ENCODE data around the gene CCDC179. TPM values are rescaled to one million over a fixed set of nuclear protein-coding genes. Genes with fewer than 3 reads are reported as not detected.

CCDC179 gene
- total RNA-seq, 1 experiment from 2014 or later, result not detected

DNA sequence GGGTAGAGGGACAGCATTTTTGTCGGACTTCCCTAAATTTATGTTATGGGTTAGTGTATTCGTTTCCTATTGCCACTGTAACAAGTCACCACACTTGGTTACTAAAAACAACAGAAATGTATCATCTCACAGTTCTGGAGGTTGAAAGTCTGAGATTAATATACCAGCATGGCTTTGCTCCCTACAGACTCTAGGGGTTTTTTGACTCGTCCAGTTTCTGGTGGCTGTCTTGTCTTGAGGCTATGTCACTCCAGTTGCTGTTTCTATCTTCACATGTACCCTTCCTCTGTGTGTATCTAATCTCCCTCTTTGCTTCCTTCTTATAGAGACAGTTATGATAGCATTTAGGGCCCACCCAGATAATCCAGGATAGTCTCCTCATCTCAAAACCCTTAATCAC lies 9.1 kb upstream of the CCDC179 start:
- no peaks in the 10 kb centered on the region for H3K9me3 ChIP-seq (ENCODE audit: control insufficient read depth, insufficient read depth, low read depth, low read length)
- no peaks in the 10 kb centered on the region for H3K4me1 ChIP-seq (ENCODE audit: control insufficient read depth, insufficient read depth, low read length)
- POLR2A ChIA-PET, result no interaction called here
- no peaks in the 10 kb centered on the region for H3K36me3 ChIP-seq (ENCODE audit: control insufficient read depth, insufficient read depth, low read length)
- no TSS peak for BruUV-seq (replicated peaks)
- CTCF ChIA-PET, result no interaction called here
- no peak overlapping the region for H3K27ac ChIP-seq (ENCODE audit: low read length)
- H3K4me3 ChIP-seq (ENCODE audit: low read depth in 2 of 2, low read length in 2 of 2), result no peak overlapping the region
- intact Hi-C loops (cut with micrococcal nuclease; ENCODE audit: unreplicated experiment), result no loop called here
- TF ChIP-seq POLR2AphosphoS5 (IDR thresholded peaks at IDR 0.05; ENCODE audit: low read depth, low read length) (no peak), REST (IDR thresholded peaks at IDR 0.05; ENCODE audit: insufficient read depth in 1 of 2, low read depth in 2 of 2, low read length in 1 of 2) (no peak), CTCF (IDR thresholded peaks at IDR 0.05) (no peak), SIN3A (IDR thresholded peaks at IDR 0.05; ENCODE audit: borderline replicate concordance, insufficient read depth, low read depth, low read length) (no peak), TCF7L2 (IDR thresholded peaks at IDR 0.05; ENCODE audit: low read depth, low read length) (no peak)
- ATAC-seq, result no peak
- in situ Hi-C loops (cut with HindIII; ENCODE audit: low pct_unique_long_range_greater_than_20kb, low sequenced_read_pairs), result no loop called here
- no peak for DNase-seq (ENCODE audit: low read depth, low spot score)
- no peaks in the 10 kb centered on the region for H3K27me3 ChIP-seq (ENCODE audit: control insufficient read depth, insufficient read depth, low read length)

DNA sequence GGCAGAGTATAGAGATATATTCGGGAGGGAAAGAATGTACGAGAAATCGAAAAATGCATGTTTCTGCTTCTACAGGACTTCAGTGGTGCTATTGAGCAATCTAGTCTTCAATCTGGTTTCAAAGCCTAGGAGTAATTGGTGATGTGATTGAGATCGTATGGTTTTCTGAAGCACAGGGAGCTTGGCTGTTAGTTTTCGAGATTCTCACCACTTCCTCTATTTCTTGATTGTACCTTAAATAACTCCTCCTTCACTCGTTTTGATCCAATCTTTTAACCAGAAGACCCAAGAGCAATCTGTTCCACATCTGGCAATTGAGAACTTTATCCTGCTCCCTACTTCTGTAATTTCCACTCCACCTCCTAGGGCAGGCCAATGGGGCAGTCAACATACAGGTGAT lies 518 bp downstream of the CCDC179 start:
- Histone ChIP-seq H3K9me3 (ENCODE audit: control insufficient read depth, insufficient read depth, low read depth, low read length) (no peaks in the 10 kb centered on the region), H3K36me3 (ENCODE audit: control insufficient read depth, insufficient read depth, low read length) (no peaks in the 10 kb centered on the region), H3K4me1 (ENCODE audit: control insufficient read depth, insufficient read depth, low read length) (no peaks in the 10 kb centered on the region), H3K4me3 (ENCODE audit: low read depth in 2 of 2, low read length in 2 of 2) (no peak overlapping the region), H3K27ac (ENCODE audit: low read length) (no peak overlapping the region), H3K27me3 (ENCODE audit: control insufficient read depth, insufficient read depth, low read length) (no peaks in the 10 kb centered on the region)
- no peak for TF ChIP-seq SIN3A (IDR thresholded peaks at IDR 0.05; ENCODE audit: borderline replicate concordance, insufficient read depth, low read depth, low read length)
- no peak for TF ChIP-seq TCF7L2 (IDR thresholded peaks at IDR 0.05; ENCODE audit: low read depth, low read length)
- no peak for TF ChIP-seq CTCF (IDR thresholded peaks at IDR 0.05)
- TF ChIP-seq POLR2AphosphoS5 (IDR thresholded peaks at IDR 0.05; ENCODE audit: low read depth, low read length), result no peak
- no peak for TF ChIP-seq REST (IDR thresholded peaks at IDR 0.05; ENCODE audit: insufficient read depth in 1 of 2, low read depth in 2 of 2, low read length in 1 of 2)
- intact Hi-C loops (cut with micrococcal nuclease; ENCODE audit: unreplicated experiment) (no loop called here), in situ Hi-C loops (cut with HindIII; ENCODE audit: low pct_unique_long_range_greater_than_20kb, low sequenced_read_pairs) (no loop called here)
- no TSS peak for BruUV-seq (replicated peaks)
- POLR2A ChIA-PET, result no interaction called here
- DNase-seq (ENCODE audit: low read depth, low spot score) (no peak), ATAC-seq (no peak)
- CTCF ChIA-PET, result no interaction called here
